ENCODE measurements around the gene FRMD8.
A peak's percentile ranks its signal among the peaks of the same experiment; 100 is the strongest.

The FRMD8 gene

GRCh38 chr11:65414776-65415498 lies 28.5 kb downstream of the FRMD8 start:
- peak in 1 of 51 donors; percentile 29 for DNase-seq

- DNase-seq = no peak
These were observed 29.3 kb downstream of the FRMD8 start for GRCh38 chr11:65415499-65416340.

- peak; percentile 36 to 97 (median 88) for DNase-seq
These were observed 29.9 kb downstream of the FRMD8 start for GRCh38 chr11:65416341-65416824.

DNA sequence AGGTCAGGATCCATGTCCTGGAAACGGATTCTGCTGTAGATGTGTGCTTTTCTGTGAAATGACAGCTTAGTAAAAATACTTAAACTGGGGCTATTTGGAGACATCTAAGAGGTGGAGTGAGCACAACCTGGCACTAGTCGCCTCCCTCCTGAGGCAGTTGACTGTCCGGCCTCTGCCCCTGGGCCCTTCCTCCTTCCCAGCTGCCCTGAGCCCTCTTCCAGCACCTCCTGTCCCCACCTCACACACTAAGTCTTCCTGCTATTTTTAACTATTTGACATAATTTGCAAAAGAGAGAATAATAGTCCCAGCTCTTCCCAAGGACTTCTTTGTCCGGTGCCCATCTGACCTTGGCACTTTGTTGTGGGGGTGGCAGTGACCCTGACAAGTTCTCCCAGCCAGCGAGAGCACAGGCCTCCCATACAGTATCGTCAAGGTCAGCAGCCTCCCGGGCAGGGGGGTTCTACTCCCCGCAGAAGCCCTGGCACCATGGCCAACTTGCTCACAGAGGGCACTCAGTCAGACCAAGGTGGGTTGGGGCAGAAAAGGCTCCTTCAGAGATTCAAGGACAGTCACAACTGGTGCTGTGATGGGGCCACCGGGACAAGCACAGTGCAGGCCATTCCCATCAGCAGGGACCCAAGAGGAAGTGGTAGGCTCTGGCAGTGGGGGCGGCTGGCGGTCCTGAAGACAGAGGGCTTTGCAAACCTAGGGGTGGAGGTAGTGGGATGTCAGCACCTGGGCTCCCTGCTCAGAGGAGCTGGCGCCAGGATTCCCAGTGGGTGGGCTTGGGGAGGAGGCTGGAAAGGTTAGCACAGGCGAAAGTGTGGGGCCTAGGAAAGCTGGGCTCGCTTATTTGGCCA lies 30.6 kb downstream of the FRMD8 start:
- DNase-seq = peak in 4 of 51 donors; percentile 17 to 47 (median 34)

DNA sequence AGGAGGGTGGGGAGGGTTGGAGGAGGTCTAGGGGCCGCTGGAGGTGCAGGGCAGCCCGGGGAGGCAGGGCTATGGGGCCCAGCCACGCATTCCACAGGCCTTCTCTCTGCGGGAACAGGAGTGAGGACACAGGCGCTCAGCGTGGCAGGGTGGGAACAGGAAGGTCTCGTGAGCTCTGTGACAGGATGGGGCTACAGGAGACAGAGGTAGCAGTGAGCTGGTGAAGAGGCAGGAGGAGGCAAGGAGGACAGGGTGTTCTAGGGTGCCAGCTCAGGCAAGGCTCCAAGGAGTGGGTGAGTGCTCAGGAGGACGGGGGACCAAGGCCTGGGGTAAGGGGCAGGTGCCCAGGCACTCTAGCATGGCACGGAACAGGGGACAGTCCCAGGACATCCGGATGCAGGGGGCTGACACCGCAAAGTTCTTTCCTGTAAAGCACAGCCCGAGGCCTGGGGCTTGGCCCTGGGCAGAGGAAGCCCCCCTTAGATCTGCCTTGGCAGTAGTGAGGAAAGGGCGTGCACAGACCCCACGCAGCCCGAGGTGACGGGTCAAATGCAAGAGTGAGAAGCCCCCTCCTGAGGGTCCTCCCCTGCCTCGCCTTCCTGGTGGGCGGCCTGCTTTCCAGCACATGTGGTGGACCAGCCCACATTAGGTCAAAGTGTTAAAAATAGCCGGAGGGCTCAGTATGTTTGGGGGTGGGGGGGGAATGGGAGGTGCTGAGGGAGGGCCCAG lies 31.4 kb downstream of the FRMD8 start:
- peak in 1 of 51 donors; percentile 28 for DNase-seq

DNA sequence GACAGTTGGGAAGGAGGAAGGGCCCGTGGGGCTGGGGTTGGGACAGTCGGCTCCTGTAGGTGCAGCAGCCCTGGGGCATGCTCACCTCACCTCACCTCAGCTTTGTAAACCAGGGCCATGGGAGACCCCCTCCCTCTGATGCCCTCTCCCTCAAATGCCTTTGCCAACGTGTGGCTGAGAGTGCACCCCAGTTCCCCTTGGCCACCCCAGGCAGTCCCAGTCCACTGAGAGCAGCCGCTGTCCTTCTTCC lies 31.9 kb downstream of the FRMD8 start:
- DNase-seq = no peak

- peak; percentile 63 to 97 (median 89) for DNase-seq
These were observed 32.4 kb downstream of the FRMD8 start for GRCh38 chr11:65418681-65419459.

GRCh38 chr11:65419460-65419771 lies 33.0 kb downstream of the FRMD8 start:
- no peak for DNase-seq

GRCh38 chr11:65419772-65420481 lies 33.5 kb downstream of the FRMD8 start:
- peak in 44 of 51 donors; percentile 45 to 95 (median 76) for DNase-seq

DNA sequence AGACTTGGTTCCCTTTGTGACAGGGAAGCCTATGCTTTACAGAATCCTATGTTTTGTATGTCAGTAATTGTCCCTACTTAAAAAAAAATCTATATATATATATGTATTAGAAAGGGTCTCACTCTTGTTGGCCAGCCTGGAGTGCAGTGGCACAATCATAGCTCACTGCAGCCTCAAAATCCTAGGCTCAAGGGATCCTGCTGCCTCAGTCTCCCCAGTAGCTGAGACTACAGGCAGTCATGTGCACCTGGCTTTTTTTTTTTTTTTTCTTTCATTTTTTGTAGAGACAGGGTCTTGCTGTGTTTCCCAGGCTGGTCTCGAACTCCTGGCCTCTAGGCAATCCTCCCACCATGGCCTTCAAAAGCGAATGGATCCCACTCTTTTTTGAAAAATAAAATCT lies 34.1 kb downstream of the FRMD8 start:
- DNase-seq = no peak

- peak; percentile 39 to 97 (median 84) for DNase-seq
These were observed 34.7 kb downstream of the FRMD8 start for GRCh38 chr11:65420979-65421793.

DNA sequence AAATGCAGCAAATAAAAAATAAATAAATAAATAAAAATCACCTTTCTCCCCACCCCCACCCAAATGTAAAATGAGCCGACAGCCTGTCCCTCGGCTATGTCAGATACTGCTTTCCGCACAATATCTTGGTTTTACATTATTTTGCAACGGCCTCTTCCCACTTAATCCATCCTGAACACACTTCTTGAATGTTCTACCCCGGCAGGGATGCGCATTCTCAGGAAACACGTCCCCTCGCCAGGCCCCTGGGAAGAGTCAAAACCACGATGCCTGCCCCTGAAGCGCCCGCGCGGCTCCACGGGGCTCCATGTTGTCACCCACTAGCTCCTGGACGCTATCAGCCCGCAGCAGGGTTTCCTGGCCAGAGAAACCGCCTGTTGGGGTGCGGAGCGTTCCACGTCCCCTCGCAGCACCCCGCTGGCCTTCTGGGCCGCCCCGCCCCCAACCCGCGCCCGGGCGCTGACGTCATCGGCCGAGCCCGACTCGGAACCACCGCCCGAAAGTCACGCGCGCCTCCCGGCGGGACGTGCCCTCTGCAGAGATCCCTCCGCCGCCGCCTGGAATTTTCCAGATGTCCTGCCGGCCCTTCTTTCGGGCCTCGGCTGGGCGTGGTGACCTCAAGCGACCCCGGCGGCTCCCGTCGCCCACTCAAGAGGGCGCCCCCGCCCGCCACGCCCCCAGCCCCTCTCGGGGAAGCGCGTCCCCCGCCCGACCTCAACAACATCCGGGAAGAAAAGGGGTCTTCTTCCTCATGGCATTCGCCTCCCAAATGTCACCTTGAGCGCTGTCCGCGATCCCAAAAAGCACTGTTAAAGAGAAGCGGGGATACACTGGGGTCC lies 35.6 kb downstream of the FRMD8 start:
- peak; percentile 77 to 99 (median 95) for DNase-seq

DNA sequence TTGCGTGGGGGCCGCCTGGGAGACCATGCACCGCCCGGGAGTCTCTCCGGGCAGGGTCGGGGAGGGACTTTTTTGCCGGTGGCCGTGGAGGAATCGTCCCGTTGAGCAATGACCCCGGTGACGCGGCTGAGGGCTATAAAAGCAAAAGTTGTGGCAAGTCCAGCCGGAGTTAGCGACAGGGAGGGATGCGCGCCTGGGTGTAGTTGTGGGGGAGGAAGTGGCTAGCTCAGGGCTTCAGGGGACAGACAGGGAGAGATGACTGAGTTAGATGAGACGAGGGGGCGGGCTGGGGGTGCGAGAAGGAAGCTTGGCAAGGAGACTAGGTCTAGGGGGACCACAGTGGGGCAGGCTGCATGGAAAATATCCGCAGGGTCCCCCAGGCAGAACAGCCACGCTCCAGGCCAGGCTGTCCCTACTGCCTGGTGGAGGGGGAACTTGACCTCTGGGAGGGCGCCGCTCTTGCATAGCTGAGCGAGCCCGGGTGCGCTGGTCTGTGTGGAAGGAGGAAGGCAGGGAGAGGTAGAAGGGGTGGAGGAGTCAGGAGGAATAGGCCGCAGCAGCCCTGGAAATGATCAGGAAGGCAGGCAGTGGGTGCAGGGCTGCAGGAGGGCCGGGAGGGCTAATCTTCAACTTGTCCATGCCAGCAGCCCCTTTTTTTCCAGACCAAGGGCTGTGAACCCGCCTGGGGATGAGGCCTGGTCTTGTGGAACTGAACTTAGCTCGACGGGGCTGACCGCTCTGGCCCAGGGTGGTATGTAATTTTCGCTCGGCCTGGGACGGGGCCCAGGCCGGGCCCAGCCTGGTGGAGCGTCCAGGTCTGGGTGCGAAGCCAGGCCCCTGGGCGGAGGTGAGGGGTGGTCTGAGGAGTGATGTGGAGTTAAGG lies 36.4 kb downstream of the FRMD8 start, which contains the start of gene NEAT1:
Gene NEAT1, plus strand, starts transcription at position 166 of the 883 bp plus-strand sequence.
- peak; percentile 62 to 99 (median 93) for DNase-seq

- peak in 4 of 51 donors; percentile 49 to 75 (median 62) for DNase-seq
These were observed 37.2 kb downstream of the FRMD8 start for GRCh38 chr11:65423516-65424204.

GRCh38 chr11:65424205-65425104 lies 38.0 kb downstream of the FRMD8 start:
- DNase-seq = peak in 10 of 51 donors; percentile 29 to 65 (median 40)
